Activated CD8-positive, alpha-beta memory T cell treated with anti-CD3 and anti-CD28 coated beads, Interleukin-2, amount 50 U/mL, for 1 hour (primary cell): Measurements from ENCODE around the gene KCTD20.
"Not testable (repeated sequence)": the region's sequence is repeated elsewhere in the genome, so short reads cannot be mapped to it uniquely, and the experiment has no call there.

Experiments used
- DNase-seq: peaks from one replicate; pipeline ENCODE4 v3.0.0-alpha.2; 2020; ENCODE audit errors: extremely low read depth

KCTD20 gene

DNA sequence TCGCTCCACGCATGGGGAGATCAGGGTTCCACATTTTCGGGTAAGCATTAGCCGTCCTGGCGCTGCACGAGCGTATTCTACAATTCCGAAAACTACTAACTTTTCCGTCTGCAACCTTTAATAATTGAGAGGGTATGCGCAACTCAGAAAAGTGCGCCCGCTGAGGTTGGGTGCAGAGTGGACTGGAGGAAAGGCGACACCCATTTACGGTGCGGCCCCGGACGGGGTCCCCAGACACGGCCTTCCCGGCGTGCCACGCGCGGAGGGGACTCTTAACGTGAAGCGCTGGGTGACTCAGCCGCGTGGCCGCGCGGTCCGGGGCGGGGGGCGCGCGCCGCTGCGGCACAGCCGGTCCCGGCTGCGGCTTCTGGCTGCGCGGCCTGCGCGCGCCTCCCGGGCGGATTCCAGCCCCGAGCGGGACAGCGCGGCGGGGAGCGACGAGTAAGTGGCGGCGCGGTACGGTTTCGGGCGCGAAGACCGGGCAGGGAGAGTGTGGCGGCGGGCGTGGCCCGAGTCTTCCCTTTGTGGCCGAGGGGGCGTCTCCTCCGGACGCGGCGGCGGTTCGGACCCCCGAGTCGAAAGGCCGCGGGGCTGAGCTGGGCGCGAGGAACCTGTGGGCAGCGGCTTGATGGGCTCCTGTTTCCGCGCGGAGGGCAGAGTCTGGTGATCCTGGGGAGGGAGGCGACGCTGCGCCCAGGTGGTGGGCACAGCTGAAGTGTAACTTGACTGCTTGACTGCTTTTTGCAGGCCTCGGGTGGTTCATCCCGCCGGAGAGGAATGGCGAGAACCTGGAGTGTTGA, at the start of gene KCTD20, which contains the start of gene PXT1:
TSS of gene KCTD20 (plus strand) at position 330 of the 800 bp plus-strand sequence. CDS start 27,098 bp downstream, outside the sequence.
TSS of gene PXT1 (minus strand) at position 184 of the 800 bp plus-strand sequence. CDS start 16,772 bp downstream, outside the sequence.
- peak; percentile 68 for DNase-seq

DNA sequence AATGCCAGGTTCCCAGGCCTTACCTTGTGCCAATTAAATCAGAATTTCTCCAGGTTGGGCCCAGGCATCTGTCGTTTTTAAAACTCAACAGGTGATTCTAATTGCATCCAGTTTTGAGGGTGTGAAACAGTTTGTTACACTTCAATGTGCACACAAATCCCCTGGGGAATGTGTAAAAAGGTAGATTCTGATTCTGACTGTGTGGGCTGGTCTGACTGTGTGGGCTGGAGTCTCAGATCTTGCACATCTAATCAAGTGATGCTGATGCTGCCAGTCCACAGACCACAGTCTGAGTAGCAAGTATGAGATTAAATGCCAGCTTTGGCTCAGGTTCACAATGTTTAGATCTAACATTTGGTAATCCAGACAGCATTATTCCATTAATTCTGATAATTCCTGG, 42.8 kb upstream of the KCTD20 start:
- no peak for DNase-seq

DNA sequence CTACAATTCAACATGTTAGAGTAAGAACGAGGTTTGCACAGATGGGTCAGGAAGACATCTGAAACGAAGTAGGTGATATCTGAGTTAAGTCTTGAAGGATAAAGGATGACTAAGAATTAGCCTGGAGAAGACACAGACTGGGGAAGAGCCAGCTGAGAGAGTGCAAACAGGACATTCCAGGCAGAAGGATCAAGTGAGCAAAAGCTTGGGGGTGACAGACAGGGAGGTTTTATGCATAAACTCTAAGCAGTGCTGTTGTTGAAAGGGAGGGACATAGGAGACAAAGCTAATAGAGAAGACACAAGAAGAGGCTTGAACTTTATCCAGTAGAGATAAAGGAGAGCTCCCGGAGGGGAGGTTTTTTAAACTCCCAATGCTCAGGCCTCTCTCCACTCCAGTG, 40.3 kb upstream of the KCTD20 start:
- no peak for DNase-seq

DNA sequence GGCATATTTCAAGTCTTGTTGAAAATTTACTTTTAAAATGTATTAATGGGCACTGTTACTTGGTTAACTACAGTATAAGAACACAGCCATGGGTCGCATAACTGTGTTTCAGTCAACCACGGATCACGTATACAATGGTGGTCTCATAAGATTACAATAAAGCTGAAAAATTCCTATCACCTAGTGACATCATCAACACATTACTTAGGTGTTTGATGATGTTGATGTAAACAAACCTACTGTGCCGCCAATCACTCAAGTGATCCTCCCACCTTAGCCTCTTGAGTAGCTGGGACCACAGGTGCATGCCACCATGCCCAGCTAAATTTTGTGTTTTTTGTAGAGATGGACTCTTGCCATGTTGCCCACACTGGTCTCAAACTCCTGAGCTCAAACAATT, 38.6 kb upstream of the KCTD20 start:
- DNase-seq: no peak

DNA sequence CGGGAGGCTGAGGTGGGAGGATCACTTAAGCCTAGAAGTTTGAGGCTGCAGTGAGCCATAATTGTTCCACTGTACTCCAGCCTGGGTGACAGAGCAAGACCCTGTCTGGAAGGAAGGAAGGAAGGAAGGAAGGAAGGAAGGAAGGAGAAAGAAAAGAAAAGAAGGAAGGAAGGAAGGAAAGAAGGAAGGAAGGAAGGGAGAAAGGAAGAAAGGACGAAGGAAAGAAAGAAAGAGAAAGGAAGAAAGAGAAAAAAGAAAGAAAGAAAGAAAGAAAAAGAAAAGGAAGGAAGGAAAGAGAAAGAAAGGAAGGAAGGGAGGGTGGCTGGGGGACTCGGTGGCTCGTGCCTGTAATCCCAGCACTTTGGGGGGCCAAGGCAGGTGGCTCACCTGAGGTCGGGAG, 33.1 kb upstream of the KCTD20 start:
- not testable (repeated sequence) for DNase-seq

DNA sequence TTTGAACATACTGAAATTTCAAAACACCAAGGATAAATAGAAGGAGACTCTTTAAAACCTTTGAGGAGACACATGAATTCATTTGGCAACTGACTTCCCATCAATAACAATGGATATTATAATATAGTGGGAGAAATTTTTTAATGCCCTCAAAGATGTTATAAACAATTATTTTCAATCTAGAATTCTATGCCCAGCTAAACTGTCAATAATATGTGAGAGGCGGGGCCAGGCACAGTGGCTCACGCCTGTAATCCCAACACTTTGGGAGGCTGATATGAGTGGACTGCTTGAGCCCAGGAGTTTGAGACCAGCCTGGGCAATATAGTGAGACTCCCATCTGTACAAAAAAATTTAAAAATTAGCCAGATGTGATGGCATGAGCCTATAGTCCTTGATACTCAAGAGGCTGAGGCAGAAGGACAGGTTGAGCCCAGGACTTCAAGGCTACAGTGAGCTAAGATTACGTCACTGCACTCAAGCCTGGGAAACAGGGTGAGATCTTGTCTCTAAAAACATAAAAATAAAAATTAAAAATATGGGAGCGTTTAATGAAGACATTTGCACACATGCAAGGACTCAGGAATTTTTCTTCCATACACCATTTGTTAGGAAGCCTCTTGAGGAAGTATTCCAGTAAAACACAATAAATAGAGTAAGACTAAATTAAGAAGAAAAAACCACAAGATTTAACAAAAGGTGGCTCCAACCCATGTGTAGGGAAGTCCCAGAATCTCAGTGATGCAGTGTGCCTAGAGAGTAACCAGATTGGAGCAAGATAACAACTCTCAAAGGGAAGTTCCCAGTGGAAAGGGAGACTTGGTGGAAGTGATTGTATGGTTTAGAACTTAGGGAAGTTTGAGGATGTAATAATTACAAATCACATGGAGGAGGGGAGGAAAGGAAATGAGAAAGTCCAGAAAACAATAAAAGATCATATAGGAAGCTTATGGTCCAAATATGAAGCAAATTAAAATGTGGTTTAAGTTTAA, 29.0 kb upstream of the KCTD20 start:
- DNase-seq: no peak

DNA sequence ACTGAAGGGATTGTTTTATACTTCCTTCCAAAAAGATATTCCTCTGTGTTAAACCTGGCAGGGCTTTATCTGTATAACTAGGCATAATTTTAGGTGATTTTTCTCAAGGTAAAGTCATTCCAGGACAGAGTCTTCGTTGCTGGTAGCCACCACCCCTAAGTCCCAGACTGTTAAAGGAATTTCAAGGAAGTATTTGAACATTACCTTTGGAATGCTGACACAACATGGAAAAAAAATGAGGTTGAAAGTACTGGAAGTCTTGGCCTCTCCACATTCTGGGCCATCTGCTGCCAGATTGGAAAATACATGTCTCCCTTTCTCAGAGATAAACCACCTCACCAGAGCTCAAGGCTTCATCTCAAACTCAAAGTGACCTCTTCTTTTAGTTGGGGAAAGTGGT, 28.3 kb upstream of the KCTD20 start:
- no peak for DNase-seq

DNA sequence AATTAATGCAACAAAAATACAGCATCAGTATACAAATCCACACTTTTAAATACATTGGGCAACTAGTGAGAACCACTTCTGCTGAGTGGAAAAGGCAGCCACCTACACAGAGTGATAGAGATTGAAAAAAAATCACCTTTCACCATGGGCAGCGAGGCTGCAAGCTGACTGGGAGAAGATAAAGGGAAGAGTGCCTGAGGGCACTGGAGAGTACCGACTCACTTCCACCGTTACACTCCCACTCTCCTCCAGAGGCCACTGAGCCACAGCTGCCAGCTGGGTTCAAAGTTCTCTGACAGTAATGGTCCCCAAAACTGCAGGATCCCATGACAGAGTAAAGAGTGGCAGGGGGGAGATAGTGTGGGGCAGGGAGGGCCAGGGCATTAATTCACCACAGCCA, 24.2 kb upstream of the KCTD20 start:
- no peak for DNase-seq

DNA sequence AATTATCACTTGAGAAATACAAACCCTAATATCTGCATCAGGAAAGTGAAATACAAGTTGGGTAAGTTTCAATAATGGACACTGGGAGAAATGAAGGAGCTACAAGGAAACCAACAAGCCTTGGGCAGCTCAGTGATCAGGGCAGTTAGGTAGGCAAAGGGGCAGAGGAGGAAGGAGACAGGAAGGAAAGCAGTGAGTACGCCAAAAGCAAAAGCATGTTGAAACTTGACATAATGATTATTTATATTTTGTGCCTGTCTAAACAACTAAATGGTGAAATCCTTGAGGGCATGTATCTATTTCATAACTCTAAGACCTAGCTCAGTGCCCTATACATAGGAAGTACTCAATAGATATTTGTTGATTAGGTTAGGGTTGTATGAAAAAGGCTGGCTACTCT, 23.5 kb upstream of the KCTD20 start:
- DNase-seq: no peak

DNA sequence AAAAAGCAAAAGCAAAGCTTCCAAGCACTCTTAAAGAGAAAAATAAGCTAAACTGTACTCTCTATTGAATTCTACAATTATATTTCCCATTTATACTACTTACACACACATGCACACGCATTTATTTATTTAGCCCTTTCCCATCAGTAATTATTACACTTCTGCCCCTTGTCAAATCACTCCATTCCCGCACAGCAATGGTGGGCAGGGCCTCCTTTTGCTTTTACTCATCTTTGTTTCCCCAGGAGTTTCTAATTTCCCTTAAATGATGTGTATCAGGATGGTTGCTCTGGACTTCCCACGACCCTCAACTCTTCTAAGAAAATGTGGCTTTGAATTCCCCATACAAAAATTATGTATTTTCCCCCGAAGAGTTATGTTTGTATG, 20.1 kb upstream of the KCTD20 start:
- DNase-seq: no peak

DNA sequence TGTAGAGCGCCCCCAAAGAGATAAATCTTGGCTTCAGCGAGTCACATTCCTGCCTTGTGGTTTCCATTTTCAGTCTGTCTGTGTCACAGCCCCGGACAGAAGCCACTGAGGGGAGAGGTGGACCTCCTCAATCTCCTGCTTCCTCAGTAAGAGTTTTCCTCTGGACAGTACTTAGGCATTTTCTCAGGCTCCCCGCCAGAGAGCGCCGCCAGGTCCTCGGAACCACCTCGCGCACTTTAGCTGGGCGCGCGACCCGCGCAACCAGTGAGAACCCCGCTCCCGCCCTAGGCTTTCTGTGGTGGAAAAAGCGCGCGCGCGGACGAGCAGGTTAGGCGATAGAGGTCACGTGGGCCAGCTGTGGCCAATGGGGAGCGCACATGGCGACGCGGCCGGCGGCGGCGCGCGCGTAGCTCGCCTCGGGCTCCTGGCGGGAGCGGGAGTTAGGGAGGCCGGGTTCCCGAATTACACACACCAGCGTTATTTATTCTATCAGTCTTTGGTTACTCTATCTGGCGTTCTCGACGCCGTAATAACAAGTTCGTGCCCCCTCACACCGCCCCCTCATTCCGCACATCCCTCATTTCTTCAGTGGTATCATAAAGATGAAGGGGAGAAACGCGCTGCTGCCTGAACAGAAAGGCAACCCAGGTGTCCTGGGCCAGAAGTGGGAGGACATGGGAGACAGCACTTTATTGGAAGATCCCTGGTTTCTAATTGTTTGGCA, 19.5 kb upstream of the KCTD20 start:
- DNase-seq: peak; percentile 94

DNA sequence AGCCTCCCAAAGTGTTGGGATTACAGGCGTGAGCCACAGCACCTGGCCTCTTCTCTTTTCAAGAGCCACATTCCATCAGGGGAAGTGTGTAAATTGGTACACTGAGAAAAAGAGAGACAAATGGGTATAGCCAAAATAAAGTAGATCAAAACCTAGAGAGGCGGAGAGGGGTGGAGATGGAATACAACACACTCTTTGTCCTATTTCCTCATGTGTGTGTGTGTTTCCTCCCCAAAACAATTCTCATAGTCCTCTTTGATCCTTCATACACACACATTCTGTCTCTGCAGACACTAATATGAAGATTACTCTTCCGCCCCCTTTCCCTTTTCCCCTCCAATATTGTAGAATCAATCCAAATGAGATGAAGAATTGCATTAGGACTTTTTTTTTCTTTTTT, 16.2 kb upstream of the KCTD20 start:
- no peak for DNase-seq

DNA sequence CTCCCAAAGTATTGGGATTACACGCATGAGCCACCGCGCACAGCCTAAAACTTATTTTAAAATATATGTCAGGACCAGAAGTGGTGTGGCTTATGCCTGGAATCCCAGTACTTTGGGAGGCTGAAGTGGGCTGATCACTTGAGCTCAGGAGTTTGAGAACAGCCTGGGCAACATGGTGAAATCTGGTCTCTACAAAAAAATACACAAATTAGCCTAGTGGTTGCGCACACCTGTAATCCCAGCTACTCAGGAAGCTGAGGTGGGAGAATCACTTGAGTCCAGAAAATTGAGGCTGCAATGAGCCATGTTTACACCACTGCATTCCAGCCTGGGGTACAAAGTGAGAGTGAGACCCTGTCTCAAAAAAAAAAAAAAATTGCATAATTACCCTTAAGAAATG, 13.9 kb upstream of the KCTD20 start:
- DNase-seq: no peak

DNA sequence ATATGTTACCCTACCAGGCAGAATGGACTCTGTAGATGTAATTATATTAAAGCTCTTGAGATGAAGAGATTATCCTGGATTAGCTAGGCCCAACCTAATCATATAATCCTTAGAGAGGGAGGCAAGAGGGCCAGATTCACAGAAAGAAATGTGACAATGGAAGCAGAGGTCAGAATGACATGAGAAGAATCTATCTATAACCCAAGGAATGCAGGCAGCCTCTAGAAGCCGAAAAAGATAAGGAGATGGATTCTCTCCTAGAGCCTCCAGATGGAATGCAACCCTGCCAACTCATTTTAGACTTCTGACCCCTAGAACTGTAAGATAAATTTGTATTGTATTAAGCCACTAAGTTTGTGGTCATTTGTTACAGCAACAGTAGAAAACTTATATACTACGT, 12.4 kb upstream of the KCTD20 start:
- DNase-seq: no peak

DNA sequence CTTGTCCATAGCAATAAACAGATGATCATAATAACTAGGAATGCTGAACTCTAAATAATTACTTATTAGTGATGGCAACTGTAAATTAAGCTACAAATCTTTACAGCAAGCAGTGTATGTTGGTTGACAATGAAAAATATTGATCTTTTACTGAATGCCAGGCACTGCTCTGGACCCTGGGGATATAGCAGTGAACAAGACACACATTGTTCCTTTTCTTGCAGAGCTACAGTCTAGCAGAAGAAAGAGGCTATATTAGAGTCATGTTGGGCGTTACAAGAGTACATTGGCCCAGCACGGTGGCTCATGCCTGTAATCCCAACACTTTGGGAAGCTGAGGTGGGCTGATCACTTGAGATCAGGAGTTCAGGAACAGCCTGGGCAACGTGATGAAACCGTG, 11.6 kb upstream of the KCTD20 start:
- DNase-seq: no peak

DNA sequence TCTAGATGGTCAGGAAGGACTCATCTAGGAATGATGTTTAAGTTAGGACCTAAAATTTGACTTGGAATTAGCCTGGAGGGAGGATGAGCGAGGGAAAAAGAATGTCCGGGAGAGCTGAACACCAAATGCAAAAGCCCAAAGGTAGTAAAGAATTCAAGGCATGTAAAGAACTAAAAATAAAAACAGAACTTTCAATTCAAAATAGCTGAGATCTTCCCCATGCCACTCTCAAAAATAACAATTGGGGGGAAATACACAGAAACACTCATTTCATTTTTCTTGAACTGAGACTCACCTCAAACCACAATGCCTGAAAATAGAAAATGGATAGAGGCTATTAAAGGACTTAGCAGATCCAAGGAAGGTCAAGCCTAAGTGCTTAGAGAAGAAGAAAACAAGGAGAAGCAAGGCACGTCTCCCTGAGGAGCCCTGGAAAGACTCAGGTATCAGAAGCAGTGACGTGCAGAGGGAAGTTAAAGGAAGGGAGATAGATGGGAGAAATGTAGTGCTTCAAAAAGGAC, 10.6 kb upstream of the KCTD20 start:
- DNase-seq: no peak

DNA sequence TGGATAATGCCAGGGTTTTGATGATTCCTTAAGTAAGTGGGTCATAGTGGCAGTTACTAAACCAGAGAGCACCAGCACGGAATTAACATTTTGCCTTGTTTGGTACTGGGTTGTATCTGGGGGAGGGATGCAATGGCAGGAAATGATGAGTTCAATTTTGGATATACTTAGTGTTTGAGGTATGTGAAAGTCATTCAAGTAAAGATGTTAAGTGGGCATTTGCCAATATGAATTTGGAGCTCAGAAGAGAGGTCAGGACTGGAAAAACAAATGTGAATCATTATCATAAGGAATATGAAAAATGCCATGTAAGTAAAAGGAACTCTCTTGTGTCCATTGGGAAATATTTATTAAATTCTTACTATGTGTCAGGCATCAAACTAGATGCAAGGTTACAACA, 6.3 kb upstream of the KCTD20 start:
- DNase-seq: no peak

DNA sequence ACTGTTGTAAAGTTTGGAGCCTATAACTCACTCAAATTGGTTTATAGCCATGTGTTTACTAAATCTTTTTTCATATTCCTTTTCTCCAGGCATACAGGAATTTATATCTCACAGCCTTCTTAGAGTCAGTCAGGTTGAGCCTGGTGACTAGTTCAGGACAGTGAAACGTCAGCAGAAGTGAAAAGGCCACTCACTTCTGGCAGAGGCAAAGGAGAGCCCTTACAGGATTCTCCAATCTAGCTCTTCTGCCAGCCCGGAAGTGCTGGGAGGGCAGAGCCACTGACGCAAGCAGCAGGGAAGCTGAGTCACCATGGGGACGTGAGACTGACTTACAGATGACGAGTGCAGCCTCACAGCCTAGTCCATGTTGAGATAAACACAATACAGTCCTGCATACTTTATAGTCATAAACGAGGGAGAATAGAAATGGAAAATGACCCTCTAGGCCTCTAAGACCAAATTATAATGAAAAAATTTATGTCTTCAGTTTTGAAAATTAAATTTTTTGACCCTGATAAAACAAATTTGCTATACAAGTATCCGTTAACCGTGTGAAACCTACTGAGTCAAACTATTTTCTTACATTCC, 1.4 kb upstream of the KCTD20 start:
- peak; percentile 83 for DNase-seq

DNA sequence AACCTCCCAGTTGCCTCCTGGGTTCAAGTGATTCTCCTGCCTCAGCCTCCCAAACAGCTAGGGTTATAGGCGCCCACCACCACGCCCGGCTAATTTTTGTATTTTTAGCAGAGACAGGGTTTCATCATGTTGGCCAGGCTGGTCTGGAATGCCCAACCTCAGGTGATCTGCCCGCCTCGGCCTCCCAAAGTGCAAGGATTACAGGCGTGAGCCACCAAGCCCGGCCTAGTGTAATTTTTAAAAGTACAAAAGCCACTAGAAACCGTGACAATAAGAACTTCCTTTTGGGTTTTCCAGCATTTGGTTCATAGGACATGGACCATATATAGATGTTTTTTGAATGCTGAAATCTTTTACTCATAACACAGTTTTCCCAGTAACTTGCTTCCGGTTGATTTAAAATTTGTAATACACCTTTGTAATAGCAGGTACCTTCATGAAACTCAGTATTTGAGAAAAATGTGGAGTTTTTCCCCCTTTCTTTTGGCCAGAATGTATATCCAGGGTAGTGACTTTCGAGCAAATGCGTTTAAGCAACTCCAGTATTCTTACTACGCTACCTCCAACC, 613 bp upstream of the KCTD20 start:
- no peak for DNase-seq

DNA sequence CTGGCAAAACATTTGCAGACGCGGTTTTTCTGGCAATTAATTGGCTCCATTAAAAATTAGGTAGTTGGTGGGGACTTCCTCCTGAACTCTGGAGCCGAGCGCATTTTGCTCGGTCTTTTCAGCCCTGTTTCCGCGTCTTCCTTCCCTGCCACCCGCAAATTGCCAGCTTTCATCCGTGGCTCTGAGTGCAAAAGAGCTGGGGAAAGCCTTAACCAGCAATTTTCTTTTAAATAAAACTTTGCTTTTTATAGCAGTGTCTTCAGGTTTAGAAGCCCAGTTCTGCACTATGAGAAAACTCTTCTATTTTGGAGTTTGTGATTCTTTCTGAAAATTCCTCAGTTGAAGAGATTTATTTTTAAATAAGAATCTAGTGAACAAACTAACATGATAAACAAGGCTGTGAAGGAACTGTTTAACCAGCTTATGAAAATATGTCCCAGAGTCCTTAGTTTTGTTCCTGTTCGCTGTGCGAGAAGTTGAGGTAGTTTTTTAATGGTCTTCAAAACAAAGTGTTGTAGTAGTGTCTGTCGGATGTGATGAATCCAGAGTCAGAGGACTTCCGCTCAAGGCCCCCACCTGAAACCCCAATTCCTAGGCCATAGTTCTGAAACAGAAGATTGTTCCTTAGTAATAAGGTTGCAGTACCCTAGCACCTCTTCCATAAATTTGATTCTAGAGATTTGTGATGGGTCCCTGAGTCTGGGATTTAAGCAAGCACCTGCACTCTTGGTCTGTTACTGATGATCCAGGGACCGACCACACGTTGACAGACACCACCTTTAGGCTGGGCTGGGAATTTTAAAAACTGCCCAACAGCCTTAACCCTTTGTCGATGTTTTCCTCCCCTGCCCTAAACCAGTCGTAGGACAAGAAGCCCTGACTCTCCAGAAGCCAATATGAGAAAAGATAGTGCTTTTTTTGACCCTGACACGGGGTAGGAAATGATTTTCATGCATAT, 950 bp downstream of the KCTD20 start:
- no peak for DNase-seq
